Endodermal cell (in vitro differentiated cells): ENCODE results near the gene TCEAL4. TPM values are rescaled to one million over a fixed set of nuclear protein-coding genes. Genes with fewer than 3 reads are reported as not detected.

Experiments used
- DNase-seq: peaks from one replicate; pipeline ENCODE4 v3.0.0-alpha.2; 2017
- H3K27ac ChIP-seq: 2 replicates; pipeline ENCODE4 v1.5.1; 2013; ENCODE audit warnings: mild to moderate bottlenecking, low read depth, low read length, moderate library complexity
- H3K27me3 ChIP-seq: 2 replicates; pipeline ENCODE4 v1.6.1; 2013; ENCODE audit warnings: mild to moderate bottlenecking, low read length, moderate library complexity; ENCODE audit not compliant: insufficient read depth, control insufficient read depth, poor library complexity, severe bottlenecking
- H3K36me3 ChIP-seq: 2 replicates; pipeline ENCODE4 v1.7.0; 2013; ENCODE audit warnings: mild to moderate bottlenecking, low read length, moderate library complexity; ENCODE audit not compliant: control insufficient read depth, insufficient read depth
- H3K4me1 ChIP-seq: one replicate; pipeline ENCODE4 v1.7.0; 2013; ENCODE audit warnings: low read length; ENCODE audit not compliant: control insufficient read depth, insufficient read depth
- H3K4me3 ChIP-seq: 2 replicates; pipeline ENCODE4 v1.5.1; 2013; ENCODE audit warnings: mild to moderate bottlenecking, low read length, moderate library complexity
- H3K9ac ChIP-seq: 2 replicates; pipeline ENCODE4 v1.6.1; 2013; ENCODE audit warnings: mild to moderate bottlenecking, low read length, moderate library complexity; ENCODE audit not compliant: poor library complexity, severe bottlenecking; ENCODE audit errors: extremely low read depth
- H3K9me3 ChIP-seq: 2 replicates; pipeline ENCODE4 v1.6.1; 2013; ENCODE audit warnings: mild to moderate bottlenecking, low read length, moderate library complexity; ENCODE audit not compliant: control insufficient read depth
- H3K27ac Mint-ChIP-seq: 2 replicates; pipeline ENCODE4 v1.8.0; 2020; ENCODE audit warnings: mixed read lengths
- H3K27me3 Mint-ChIP-seq: 2 replicates; pipeline ENCODE4 v1.8.0; 2021; ENCODE audit warnings: mild to moderate bottlenecking, mixed read lengths; ENCODE audit not compliant: insufficient read depth
- H3K36me3 Mint-ChIP-seq: 2 replicates; pipeline ENCODE4 v1.8.0; 2020; ENCODE audit warnings: low read depth, mixed read lengths
- H3K4me1 Mint-ChIP-seq: 2 replicates; pipeline ENCODE4 v1.8.0; 2020; ENCODE audit warnings: mixed read lengths
- H3K4me3 Mint-ChIP-seq: 2 replicates; pipeline ENCODE4 v1.8.0; 2020; ENCODE audit warnings: mild to moderate bottlenecking, moderate library complexity, mixed read lengths
- H3K9me3 Mint-ChIP-seq: 2 replicates; pipeline ENCODE4 v1.8.0; 2020; ENCODE audit warnings: mild to moderate bottlenecking, mixed read lengths
- CTCF ChIP-seq: fragments of 200-600 bp; sonication (generic); conservative IDR thresholded peaks from 2 replicates; pipeline ENCODE4 v1.5.0; 2021; ENCODE audit warnings: antibody characterized with exemption, mild to moderate bottlenecking
- WGBS, 2 experiments: methylation state at CpG; one replicate each; pipeline versions ENCODE4 v1.1.5 to v1.1.7; 2013; ENCODE audit warnings: missing lambda C conversion rate in 2 of 2, mixed read lengths in 1 of 2; ENCODE audit not compliant: insufficient coverage in 1 of 2, insufficient read length in 1 of 2; 5-methylcytosine and 5-hydroxymethylcytosine counted together
- total RNA-seq, 2 donors: library from RNA; stranded (reverse); fragmentation: NEBNext Ultra II Directional in 1 of 2; extraction: Animal tissue kit (Norgen Biotek cat#: 25700) in 1 of 2; gene quantifications; 2 replicates in 1 of 2; 3 replicates in 1 of 2; pipeline ENCODE4 v1.2.1, GENCODE V29; 2021

TCEAL4 gene
- total RNA-seq, 2 donors from 2014 or later = 72.7 to 88.8 TPM

- whole genome bisulfite sequencing, 2 experiments = 97% methylated on average over 3 of the region's 3 CpGs; no CpG with 5 or more reads in 1 of the 2 experiments
- no peak overlapping the region for H3K4me3 ChIP-seq
- peaks cover 6% of the 10 kb centered on the region for H3K4me1 Mint-ChIP-seq
- H3K27ac ChIP-seq = no peak overlapping the region
- H3K9ac ChIP-seq = no peak overlapping the region
- H3K9me3 ChIP-seq = no peaks in the 10 kb centered on the region
- no peaks in the 10 kb centered on the region for H3K36me3 Mint-ChIP-seq
- no peak overlapping the region for H3K27ac Mint-ChIP-seq
- H3K4me3 Mint-ChIP-seq = no peak overlapping the region
- H3K36me3 ChIP-seq = no peaks in the 10 kb centered on the region
- no peaks in the 10 kb centered on the region for H3K27me3 ChIP-seq
- H3K9me3 Mint-ChIP-seq = no peaks in the 10 kb centered on the region
- no peaks in the 10 kb centered on the region for H3K4me1 ChIP-seq
- no peak for DNase-seq
- TF ChIP-seq CTCF = no peak
- peaks cover 3% of the 10 kb centered on the region for H3K27me3 Mint-ChIP-seq
These were observed 47.4 kb upstream of the TCEAL4 start for GRCh38 chrX:103537871-103538387.

- Histone ChIP-seq H3K36me3 (no peaks in the 10 kb centered on the region), H3K9ac (no peak overlapping the region), H3K4me3 (no peak overlapping the region), H3K9me3 (no peaks in the 10 kb centered on the region), H3K27ac (no peak overlapping the region), H3K4me1 (no peaks in the 10 kb centered on the region), H3K27me3 (no peaks in the 10 kb centered on the region)
- peaks cover 6% of the 10 kb centered on the region for H3K27me3 Mint-ChIP-seq
- no peak for TF ChIP-seq CTCF
- no peak overlapping the region for H3K27ac Mint-ChIP-seq
- no peaks in the 10 kb centered on the region for H3K9me3 Mint-ChIP-seq
- DNase-seq = no peak
- no peak overlapping the region for H3K4me3 Mint-ChIP-seq
- H3K36me3 Mint-ChIP-seq = no peaks in the 10 kb centered on the region
- H3K4me1 Mint-ChIP-seq = peaks cover 5% of the 10 kb centered on the region
These were observed 46.6 kb upstream of the TCEAL4 start for GRCh38 chrX:103538728-103539127.

- Histone ChIP-seq H3K9ac (no peak overlapping the region), H3K4me1 (no peaks in the 10 kb centered on the region), H3K36me3 (no peaks in the 10 kb centered on the region), H3K4me3 (no peak overlapping the region), H3K9me3 (no peaks in the 10 kb centered on the region), H3K27me3 (no peaks in the 10 kb centered on the region), H3K27ac (no peak overlapping the region)
- Mint-ChIP-seq H3K36me3 (no peaks in the 10 kb centered on the region), H3K4me3 (no peak overlapping the region), H3K27me3 (peaks cover 3% of the 10 kb centered on the region), H3K9me3 (no peaks in the 10 kb centered on the region), H3K4me1 (peaks cover 2% of the 10 kb centered on the region), H3K27ac (no peak overlapping the region)
- 80% methylated on average over 1 of the region's 2 CpGs; no CpG with 5 or more reads in 1 of the 2 experiments for WGBS, 2 experiments
- DNase-seq = no peak
- TF ChIP-seq CTCF = no peak
These were observed 45.6 kb upstream of the TCEAL4 start for GRCh38 chrX:103539695-103540094.
